Activated naive CD4-positive, alpha-beta T cell (primary cell): ENCODE data around the gene KTI12.

Experiments
- DNase-seq, 4 experiments: peaks; one replicate each; lab custom pipeline; 2025; lab: John Stamatoyannopoulos, UW

Gene KTI12

DNA sequence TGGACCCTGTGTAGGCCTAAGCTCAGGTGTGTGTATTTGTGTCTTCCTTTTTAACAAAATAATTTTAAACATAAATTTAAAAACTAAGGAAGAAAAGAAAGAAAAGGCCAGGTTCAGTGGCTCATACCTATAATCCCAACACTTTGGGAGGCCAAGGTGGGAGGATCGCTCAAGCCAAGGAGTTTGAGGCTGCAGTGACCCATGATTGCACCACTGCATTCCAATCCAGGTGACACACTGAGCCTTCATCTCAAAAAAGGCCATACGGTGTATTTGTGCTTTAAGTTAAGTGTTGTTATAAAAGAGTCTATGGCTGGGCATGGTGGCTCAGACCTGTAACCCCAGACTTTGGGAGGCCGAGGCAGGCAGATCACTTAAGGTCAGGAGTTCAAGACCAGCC, 51.4 kb downstream of the KTI12 start:
- DNase-seq: no peak
